ENCODE data around the gene SPPL2C.
"Not testable (repeated sequence)": the region's sequence is repeated elsewhere in the genome, so short reads cannot be mapped to it uniquely, and the experiment has no call there.

Gene SPPL2C

GRCh38 chr17:45855691-45856336 lies 11.1 kb downstream of the SPPL2C start:
- no peaks in the 10 kb centered on the region for H3K36me3 ChIP-seq
- DNase-seq, result no peak
- peaks cover 3% of the 10 kb centered on the region; the same call in 1 of the 2 replicates for H3K27me3 ChIP-seq
- TF ChIP-seq CTCF (IDR thresholded peaks at IDR 0.05; ENCODE audit: low read depth, low read length), result no peak
- no peak overlapping the region for H3K4me3 ChIP-seq (ENCODE audit: low read depth, low read length)
- no peaks in the 10 kb centered on the region for H3K9me3 ChIP-seq
- H3K4me1 ChIP-seq, result no peaks in the 10 kb centered on the region

- DNase-seq, result no peak
- peaks cover 3% of the 10 kb centered on the region; the same call in 1 of the 2 replicates for H3K4me1 ChIP-seq
- H3K36me3 ChIP-seq, result no peaks in the 10 kb centered on the region
- no peak overlapping the region for H3K4me3 ChIP-seq (ENCODE audit: low read depth, low read length)
- TF ChIP-seq CTCF (IDR thresholded peaks at IDR 0.05; ENCODE audit: low read depth, low read length), result no peak
- H3K27me3 ChIP-seq, result no peaks in the 10 kb centered on the region
- H3K9me3 ChIP-seq, result no peaks in the 10 kb centered on the region
These were observed 13.5 kb downstream of the SPPL2C start for GRCh38 chr17:45857977-45858708.

- Histone ChIP-seq H3K36me3 (no peaks in the 10 kb centered on the region), H3K4me3 (ENCODE audit: low read depth, low read length) (no peak overlapping the region), H3K9me3 (no peaks in the 10 kb centered on the region), H3K27me3 (no peaks in the 10 kb centered on the region), H3K4me1 (peaks cover 3% of the 10 kb centered on the region; the same call in 1 of the 2 replicates)
- no peak for TF ChIP-seq CTCF (IDR thresholded peaks at IDR 0.05; ENCODE audit: low read depth, low read length)
- peak; percentile 43 for DNase-seq
These were observed 16.5 kb downstream of the SPPL2C start for GRCh38 chr17:45861165-45861564.

- H3K36me3 ChIP-seq; H3K4me1 ChIP-seq; H3K27me3 ChIP-seq; DNase-seq; H3K9me3 ChIP-seq; H3K4me3 ChIP-seq (ENCODE audit: low read depth, low read length): not testable (repeated sequence)
These were observed 17.4 kb downstream of the SPPL2C start for GRCh38 chr17:45862127-45862526.

- no peaks in the 10 kb centered on the region for H3K36me3 ChIP-seq
- no peaks in the 10 kb centered on the region for H3K27me3 ChIP-seq
- H3K4me1 ChIP-seq, result peaks cover 3% of the 10 kb centered on the region; the same call in 1 of the 2 replicates
- no peak for TF ChIP-seq CTCF (IDR thresholded peaks at IDR 0.05; ENCODE audit: low read depth, low read length)
- H3K4me3 ChIP-seq (ENCODE audit: low read depth, low read length), result no peak overlapping the region
- no peaks in the 10 kb centered on the region for H3K9me3 ChIP-seq
- DNase-seq, result no peak
These were observed 19.4 kb downstream of the SPPL2C start for GRCh38 chr17:45863857-45864654.

GRCh38 chr17:45867171-45867570 lies 22.5 kb downstream of the SPPL2C start:
- Histone ChIP-seq H3K4me1 (no peaks in the 10 kb centered on the region), H3K9me3 (no peaks in the 10 kb centered on the region), H3K27me3 (no peaks in the 10 kb centered on the region), H3K4me3 (ENCODE audit: low read depth, low read length) (no peak overlapping the region), H3K36me3 (no peaks in the 10 kb centered on the region)
- no peak for DNase-seq
- no peak for TF ChIP-seq CTCF (IDR thresholded peaks at IDR 0.05; ENCODE audit: low read depth, low read length)

Data from BE2C (cell line).